Uterus (tissue), 2 donors: Measurements from ENCODE around the gene ZNF341.

Source experiments
- POLR2A ChIP-seq, 2 donors: fragments of 450-650 bp; IDR thresholded peaks; one replicate each; pipeline ENCODE4 v1.6.1; 2016; ENCODE audit warnings: antibody characterized with exemption in 2 of 2, mild to moderate bottlenecking in 1 of 2, moderate library complexity in 1 of 2
- TF ChIP-seq, protein P1 (sequence below), 4 experiments: fragments of 200-600 bp in 2 of 4; fragments of 450-650 bp in 2 of 4; sonication (generic) in 2 of 4; IDR thresholded peaks; one replicate each; pipeline ENCODE4 v1.5.1; 2016 to 2019; ENCODE audit warnings: antibody characterized with exemption in 4 of 4, mild to moderate bottlenecking in 2 of 4, moderate library complexity in 1 of 4

DNA sequence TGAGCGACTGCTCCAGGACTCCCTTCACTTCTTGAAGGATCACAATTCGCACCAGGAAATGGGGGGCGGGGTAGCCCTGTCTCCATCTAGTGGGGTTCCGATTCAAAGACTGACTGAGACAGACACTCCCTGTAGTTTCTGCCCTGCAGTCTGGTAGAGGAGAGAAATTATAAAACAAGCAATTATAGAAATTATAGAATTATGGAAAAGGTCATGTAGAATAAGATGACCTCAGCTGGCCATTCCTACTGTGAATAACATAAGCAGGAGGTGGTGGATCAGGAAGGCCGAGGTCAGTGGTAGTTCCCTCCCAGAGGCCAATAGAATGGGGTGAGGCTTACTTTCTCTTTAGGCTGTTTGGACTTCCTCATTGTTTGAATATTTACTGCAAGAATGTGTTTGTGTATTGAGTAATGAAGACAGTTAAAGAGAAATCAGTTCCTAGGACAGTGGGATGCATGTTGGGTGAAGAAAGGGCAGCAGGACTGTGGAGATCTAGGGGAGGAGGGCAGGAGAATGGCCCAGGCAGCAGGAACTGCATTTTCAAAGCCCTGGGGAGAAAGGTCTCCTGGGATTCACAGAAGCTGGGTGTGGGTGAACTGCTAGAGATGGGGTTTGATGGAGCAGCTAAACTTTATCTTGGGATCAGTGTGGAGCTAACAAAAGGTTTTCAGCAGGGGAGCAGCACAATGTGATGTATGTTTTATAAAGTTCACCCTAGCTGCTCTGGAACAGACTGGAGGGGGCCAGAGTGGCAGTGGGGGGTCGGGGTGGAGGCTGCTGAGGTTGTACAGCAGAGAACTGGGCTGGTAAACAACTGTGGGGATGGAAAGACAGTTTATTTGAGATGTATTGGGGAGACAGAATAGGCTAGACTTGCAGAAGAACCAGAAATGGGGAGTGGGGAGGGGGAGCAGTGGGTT, 2.1 kb downstream of the ZNF341 start:
- no peak for TF ChIP-seq POLR2A (IDR thresholded peaks at IDR 0.05)
- TF ChIP-seq, protein P1, sequence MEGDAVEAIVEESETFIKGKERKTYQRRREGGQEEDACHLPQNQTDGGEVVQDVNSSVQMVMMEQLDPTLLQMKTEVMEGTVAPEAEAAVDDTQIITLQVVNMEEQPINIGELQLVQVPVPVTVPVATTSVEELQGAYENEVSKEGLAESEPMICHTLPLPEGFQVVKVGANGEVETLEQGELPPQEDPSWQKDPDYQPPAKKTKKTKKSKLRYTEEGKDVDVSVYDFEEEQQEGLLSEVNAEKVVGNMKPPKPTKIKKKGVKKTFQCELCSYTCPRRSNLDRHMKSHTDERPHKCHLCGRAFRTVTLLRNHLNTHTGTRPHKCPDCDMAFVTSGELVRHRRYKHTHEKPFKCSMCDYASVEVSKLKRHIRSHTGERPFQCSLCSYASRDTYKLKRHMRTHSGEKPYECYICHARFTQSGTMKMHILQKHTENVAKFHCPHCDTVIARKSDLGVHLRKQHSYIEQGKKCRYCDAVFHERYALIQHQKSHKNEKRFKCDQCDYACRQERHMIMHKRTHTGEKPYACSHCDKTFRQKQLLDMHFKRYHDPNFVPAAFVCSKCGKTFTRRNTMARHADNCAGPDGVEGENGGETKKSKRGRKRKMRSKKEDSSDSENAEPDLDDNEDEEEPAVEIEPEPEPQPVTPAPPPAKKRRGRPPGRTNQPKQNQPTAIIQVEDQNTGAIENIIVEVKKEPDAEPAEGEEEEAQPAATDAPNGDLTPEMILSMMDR (IDR thresholded peaks at IDR 0.05), result no peak
